GM10266 (cell line): ENCODE data around the gene DNAJB12.
"Not testable (repeated sequence)": the region's sequence is repeated elsewhere in the genome, so short reads cannot be mapped to it uniquely, and the experiment has no call there.

Experiments used
- DNase-seq: peaks from one replicate; pipeline ENCODE4 v3.0.0; 2012; ENCODE audit errors: extremely low spot score
- TF ChIP-seq, protein P1 (sequence below): IDR thresholded peaks from 2 replicates; pipeline ENCODE4 v1.5.1; 2012; ENCODE audit warnings: mild to moderate bottlenecking, low read depth; ENCODE audit not compliant: control insufficient read depth, insufficient read depth; ENCODE audit errors: missing control alignments

Gene DNAJB12

DNA sequence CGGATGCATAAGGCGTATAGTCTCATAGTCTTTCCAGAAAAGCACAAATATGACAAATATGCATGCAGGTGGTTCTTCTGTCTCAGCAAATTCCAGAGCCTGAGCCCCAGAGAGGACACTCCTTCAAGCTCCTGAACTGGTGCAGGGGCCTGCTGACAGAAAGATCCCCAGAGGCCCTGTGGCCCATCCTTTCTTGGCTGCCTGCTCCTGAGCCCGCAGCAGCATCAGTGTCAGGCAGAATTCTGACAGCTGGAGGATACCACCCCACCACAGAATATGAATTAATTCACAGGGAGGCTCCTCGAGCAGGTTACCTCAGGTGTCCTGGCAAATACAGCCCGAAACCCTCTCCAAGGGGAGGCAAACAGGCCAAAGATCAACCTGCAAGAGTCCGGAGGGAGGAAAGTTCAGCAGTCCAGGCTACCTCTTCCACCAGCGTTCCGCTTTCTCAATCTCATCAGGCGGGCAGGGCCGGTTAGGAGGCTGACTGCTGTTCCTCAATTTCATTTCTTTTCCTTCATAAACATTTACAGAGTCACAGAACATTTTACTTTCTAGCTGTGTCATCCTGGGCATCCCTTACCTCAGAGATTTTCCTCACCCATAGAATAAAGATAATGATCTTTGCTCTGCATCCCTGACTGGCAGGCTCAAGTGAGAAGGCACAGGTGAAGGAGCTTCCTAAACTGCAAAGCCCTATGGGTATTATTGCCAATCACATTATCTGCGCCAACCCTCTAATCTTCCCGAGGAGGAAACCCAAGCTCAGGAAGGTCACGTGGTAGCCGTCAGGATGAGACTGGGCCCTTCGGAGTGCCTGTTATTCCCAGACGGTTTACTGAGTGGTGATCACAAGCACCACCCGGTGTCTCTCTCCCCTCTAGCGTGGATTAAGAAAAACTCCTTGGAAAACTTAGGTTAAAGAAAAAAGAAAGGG, 1.4 kb downstream of the DNAJB12 start:
- TF ChIP-seq, protein P1, sequence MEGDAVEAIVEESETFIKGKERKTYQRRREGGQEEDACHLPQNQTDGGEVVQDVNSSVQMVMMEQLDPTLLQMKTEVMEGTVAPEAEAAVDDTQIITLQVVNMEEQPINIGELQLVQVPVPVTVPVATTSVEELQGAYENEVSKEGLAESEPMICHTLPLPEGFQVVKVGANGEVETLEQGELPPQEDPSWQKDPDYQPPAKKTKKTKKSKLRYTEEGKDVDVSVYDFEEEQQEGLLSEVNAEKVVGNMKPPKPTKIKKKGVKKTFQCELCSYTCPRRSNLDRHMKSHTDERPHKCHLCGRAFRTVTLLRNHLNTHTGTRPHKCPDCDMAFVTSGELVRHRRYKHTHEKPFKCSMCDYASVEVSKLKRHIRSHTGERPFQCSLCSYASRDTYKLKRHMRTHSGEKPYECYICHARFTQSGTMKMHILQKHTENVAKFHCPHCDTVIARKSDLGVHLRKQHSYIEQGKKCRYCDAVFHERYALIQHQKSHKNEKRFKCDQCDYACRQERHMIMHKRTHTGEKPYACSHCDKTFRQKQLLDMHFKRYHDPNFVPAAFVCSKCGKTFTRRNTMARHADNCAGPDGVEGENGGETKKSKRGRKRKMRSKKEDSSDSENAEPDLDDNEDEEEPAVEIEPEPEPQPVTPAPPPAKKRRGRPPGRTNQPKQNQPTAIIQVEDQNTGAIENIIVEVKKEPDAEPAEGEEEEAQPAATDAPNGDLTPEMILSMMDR: no peak
- DNase-seq: no peak

DNA sequence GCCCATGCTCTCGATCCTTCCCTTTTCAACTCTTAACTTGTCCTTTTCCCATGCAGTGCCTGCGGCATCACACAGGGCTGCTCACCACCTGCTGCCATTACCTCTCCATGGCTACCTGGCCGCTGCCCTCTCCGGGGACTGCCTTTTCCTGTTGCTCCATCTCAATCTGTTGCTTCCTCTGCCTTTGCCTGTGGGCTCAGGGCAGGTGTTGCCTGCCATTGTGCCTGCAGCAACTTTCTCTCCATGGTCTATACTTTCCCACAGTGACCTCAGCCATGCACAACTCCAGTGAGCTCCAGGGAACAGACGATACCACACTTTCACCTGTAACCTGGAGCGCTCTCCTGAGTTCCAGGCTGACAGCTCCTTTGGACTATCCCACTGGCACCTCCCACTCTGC, 3.2 kb downstream of the DNAJB12 start:
- TF ChIP-seq, protein P1: no peak
- no peak for DNase-seq

DNA sequence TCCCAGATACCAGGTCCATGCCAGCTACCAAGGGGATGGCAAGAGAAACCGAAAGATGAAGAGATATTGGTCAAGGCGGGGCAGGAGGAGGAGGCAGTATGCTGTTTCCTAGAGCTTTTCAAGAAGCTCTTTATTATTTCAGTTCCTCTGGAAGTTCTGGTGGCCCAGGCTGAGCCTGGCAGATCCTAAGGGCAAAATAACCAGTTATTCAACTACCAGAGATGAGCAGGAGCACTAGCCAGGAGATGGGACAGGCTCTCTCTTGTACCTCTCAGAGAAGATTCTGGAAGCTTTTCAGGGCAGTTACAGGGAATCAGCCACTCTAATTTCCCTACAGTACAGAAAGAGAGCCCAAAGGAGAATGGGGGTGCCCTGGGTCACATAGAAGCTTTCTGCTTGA, 5.3 kb downstream of the DNAJB12 start:
- TF ChIP-seq, protein P1: no peak
- DNase-seq: no peak

DNA sequence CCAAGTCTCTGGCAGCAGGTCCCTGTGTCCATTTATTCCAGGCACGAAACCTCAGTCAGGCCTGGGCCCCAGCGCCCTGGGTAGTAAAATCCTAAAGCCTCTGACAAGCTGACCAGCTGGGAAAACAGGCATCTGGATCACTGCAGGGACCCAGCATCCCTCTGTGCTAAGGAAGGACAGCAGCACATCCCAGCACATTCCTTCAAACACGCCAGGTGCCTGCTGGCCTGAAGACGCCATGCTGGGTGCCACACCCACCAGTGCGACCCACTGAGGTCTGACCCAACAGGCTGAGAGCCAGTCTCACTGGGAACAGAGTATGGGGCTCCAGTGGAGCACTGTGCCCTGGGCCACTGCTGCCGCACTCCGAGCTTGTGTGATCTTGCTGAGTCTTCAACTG, 6.4 kb downstream of the DNAJB12 start:
- no peak for DNase-seq
- TF ChIP-seq, protein P1: no peak

DNA sequence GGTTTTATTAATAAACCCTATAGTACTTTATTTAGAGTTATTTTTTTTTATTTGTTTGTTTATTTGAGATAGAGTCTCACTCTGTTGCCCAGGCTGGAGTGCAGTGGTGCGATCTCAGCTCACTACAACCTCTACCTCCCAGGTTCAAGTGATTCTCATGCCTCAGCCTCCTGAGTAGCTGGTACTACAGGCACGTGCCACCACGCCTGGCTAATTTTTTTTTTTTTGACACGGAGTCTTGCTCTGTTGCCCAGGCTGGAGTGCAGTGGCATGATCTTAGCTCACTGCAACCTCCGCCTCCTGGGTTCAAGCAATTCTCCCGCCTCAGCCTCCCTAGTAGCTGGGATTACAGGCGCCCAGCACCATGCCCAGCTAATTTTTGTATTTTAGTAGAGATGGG, 8.6 kb downstream of the DNAJB12 start:
- DNase-seq: not testable (repeated sequence)

DNA sequence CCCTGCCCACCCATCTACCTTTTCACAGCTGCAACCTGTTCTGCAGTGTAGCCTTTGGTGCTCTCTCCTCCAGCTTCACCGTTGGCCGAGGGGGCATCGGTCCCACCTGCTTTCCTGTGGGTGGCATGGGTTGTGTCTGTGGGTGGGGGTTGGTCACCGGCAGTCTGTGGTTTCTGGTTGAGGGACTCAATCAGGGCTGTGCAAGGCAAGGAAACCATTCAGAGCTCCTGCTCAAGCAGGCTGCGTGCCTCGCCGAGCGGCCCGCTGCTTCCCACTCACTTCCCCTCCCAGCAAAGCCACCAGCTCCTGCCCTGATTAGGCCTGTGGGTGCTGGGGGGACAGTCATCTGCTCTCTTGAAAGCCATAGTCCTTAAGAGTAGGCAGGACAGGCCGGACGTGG, 9.8 kb downstream of the DNAJB12 start:
- no peak for DNase-seq
- TF ChIP-seq, protein P1: no peak

DNA sequence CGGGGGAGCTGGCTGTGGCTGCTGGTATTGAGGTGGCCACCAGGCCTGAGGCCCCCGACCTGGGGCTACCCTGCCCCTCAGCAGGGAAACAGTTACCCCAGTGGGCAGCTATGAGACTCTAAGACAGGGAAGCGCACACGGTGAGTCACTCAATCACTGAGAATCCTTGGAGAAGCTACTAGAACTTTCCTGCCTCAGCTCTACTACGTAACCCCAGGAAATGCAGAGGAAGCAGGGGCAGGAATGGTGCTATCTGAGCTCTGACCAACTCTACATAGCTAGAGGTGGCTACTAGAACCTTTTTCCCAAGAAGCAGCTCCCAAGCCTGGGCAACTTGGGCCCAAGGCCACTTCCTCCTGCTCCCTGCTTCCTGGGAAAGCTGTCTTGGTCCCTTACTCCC, 11.8 kb downstream of the DNAJB12 start:
- DNase-seq: no peak
- TF ChIP-seq, protein P1: no peak
